ENCODE data around the gene ZMYND8.
A peak's percentile ranks its signal among the peaks of the same experiment; 100 is the strongest.

ZMYND8 gene

DNA sequence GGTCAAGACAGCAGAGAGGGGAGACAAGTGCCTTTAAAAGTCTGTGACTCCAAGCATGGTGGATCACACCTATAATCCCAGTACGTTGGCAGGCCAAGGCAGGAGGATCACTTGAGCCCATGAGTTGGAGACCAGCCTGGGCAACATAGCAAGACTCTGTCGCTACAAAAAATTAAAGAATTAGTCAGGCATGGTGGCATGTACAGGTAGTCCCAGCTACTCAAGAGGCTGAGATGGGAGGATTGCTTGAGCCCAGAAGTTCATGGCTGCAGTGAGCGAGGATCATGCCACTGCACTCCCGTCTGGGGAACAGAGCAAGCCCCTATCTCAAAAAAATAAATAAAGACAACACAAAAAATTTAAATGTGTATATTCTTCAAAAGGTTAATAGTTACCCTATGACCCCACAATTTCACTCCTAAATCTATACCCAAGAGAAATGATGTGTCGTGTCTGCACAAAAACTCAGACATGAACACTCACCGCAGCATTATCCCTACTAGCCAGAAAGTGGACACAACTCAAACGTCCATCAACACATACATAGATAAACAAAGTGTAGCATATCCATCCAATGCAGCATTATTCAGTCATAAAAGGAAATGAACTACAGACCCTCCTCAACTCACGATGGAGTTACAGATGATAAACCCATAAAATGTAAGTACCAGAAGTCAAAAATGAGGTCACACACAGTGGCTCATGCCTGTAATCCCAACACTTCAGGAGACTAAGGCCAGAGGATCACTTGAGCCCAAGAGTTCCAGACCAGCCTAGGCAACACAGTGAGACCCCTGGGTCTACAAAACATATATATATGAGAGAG lies 23.9 kb downstream of the ZMYND8 start:
- DNase-seq: no peak

DNA sequence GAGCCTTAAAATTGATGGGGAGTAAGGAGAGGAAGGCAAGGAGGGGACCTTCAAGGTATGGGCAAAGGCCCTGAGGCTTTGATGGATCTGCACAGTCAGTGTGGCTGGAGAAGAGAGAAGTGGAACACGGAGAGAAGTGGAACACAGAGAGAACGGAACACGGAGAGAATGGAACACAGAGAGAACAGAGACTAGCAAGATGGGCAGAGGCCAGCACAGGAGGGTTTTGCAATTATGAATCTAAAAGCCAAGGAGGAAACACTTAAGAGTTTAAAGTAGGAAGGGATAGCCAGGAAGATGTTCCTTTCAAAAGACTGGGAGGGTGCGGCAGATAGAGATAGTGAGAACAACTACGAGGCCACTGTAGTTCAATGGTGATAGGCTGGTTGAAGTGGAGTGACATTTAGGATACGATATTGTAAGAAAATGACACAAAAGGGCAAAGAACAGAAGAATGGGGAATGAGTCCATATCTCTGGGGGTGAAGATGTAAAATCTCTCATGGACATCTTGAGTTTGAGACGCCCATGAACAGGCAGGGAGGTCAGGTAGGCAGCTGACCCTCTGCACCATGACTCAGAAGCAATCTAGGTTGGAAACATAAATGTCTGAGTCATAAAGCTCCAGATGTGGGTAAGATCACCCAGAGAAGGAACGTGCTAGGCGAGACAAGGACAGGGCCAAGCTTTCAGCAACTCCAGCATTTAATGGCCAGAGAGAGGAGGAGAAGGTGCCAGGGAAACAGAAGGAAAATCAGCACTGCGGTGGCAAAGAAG lies 25.4 kb downstream of the ZMYND8 start:
- no peak for DNase-seq

DNA sequence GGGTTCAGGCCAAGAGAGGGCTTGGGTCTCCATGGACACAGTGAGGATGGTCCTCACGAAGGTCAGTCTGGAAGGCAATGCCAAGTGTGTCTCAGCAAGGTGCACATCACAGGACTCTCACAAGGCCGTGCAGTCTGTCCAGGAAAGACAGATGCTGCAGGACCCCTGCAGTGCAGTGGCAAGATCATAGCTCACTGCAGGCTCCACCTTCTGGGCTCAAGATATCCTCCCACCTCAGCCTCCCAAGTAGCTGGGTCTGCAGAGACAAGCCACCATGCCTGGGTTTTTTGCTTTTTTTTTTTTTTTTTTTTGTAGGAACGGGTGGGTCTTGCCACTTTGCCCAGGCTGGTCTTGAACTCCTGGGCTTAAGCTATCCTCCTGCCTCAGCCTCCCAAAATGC lies 26.4 kb downstream of the ZMYND8 start:
- no peak for DNase-seq

DNA sequence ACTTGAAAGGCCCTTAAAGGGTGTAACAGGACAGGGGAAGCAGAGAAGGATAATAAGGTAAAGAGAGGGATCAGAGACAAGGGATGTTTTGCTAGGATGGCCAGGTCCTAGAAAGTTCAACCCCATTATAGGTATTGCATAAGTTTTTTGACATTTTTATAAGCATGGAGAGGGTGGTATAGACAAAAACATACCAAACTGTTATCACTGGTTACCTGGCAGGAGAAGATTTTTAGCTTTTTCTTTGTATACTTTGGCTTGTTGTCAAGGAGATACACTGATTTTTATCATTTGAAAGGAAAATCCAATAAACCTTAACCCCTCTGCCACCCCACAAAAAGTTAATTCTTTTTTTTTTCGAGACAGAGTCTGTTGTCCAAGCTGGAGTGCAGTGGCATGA lies 28.4 kb downstream of the ZMYND8 start:
- no peak for DNase-seq

DNA sequence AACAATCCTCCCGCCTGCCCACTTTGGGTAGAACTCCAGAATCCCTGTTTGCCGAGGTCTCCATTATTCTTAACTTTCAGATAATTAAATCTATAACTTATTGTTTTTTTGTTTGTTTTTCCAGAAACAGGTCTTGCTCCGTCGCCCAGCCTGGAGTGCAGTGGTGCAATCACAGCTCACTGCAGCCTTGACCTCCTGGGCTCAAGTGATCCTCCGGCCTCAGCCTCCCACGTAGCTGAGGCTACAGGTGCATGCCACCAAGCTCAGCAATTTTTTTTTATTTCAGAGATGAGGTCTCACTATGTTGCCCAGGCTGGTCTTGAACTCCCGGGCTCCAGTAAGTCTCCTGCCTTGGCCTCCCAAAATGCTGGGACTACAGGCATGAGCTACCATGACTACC lies 28.8 kb downstream of the ZMYND8 start:
- no peak for DNase-seq

DNA sequence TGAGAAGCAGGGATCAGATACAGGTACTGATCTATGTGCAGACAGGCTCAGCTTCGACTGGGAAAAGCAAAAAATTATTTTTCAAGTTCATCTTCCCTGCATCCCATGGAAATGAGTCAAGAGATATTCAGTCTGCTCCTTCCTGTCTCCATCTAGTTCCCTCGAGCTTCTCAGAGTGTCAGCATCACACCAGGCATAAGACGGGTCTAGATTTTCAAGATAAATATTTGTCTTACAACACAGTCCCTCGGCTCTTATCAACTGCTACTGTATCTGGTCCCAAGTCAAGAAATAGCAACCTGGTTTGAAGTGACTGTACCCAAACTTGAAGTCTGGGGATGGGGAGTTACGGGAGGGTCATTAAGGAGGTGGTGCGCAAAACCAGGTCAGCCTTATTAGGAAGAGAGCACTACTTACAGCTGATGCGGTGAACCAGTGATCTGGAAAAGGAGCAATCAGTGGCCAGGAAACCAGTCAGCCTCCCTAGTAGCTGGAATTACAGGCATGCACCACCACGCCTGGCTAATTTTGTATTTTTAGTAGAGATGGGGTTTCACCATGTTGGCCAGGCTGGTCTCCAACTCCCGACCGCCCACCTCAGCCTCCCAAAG lies 29.7 kb downstream of the ZMYND8 start:
- no peak for DNase-seq

DNA sequence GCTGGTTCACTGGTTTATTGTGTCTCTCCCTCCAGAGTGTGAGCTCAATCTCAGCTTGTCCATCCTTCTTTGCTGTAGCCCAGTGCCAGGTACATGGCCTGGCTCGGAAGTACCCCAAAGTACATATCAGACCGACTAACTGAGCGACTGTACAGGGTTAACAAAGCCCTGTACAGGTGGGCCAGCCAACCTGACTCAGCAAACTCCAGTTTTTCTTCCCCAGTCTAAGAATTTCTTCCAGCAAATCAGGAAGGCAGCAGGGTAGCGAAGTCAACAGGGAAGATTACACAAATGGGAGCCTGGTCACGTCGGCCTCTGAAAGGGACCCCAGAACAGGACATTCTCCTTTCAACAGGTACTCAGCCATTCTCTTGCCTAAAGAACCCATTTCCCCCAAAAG lies 31.3 kb downstream of the ZMYND8 start:
- no peak for DNase-seq

DNA sequence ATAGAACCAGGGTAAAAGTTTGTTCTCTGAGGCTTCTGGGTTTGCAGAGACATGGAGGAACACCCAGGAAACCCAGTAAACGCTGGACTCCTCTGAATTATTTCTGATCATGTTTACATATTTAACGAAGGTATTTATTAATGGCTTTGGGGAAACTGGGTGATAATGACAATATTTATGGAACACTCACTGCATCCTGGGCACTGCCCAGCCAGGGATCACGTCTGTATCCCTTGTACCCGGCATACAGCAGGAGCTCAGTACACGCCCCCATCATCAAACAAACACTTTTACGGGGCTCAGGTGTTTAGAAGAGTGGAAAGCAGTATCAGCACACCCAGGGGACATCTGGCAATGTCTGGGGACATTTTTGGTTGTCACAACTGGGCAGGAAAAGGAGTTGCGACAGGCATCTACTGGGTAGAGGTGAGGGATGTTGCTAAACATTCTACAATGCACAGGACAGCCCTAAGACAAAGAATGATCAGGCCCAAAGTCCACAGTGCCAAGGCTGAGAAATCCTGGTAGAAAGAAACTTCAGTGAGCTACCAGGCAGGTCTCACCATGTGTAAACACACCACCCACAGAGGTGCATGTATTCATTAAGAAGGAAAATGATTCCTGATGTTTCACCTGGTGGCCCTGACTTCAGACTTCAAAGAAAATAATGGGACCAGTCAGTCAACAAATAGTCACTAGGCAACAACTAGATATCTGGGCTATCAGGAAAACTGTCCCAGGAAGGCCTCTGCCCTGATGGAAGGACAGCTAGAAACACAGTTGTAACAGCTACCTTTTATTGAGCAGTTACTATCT lies 35.3 kb downstream of the ZMYND8 start:
- no peak for DNase-seq

DNA sequence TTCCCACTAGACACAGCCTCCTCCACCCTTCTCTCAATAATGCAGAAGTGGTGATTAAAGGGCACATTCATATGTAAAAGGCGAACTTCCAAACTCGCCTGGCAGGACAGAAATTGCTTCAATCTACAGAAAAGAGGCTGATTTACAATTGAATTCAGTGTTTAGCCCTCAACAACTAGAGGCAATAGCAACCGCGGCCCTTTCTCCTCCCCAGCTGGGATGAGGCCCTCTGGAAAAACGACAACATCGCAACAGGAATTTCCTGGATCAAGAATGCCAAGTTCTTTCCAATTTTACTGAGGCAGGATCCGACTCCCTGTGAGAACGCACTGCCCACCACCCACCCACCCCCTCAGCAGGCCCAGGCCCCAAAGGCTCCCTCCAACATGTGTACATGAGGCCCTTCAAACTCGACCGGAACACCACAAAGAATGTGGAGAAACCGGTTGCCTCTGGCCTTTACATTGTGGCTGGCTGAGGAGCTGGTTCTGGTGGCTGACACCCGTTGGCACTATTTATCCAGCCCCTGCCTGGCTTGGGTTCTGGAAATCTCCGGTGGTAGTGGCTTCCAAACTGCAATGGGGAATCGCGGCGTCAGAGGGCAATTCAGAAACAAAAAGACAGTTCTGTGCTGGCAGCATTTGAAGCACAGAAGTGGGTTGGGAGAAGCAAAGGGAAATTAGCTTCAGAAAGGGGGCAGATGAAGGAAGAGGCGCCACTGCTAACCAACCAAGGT lies 36.8 kb downstream of the ZMYND8 start:
- DNase-seq: no peak

DNA sequence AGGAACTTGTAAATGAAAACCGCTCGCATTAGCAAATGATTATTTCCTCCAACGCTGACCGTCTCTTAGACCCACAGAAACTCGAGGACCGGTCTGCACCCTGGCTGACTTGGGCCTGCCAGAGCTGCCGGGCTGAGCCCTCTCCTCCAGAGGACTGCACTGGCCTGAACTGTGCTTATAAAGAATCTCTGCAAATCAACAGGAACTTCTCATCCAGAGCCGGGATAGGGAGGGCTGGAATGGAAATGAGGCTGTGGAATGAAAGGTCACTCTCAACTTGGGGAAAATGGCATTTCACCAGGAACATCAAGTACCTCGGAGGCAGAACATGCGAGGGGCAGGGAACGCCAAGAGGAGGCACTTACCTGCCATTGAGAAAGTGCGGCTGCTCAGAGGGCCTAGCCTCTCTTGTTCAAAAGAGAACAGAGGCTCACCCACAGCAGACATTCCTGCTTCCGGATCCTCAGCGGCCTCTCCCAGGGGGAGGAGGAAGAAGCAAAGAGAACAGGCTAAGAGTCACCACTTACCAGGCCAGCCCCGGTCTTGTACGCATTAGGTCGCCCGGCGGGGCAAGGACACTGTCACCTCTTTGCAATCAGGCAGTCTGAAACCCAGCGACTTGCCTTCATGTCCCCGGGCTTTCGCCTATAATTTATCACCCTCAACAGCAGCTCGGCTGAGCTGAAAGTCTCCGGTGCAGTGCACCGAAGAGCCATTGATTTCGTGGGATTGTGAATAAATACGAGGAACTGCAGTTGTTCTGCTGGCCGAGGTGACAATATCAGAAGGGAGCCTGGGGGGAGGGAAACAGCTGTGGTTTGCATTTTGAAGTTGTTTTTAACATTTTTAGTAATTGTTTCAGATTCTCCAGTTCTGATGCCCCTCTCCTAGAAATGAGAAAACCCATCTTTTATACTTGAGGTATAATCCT lies 37.6 kb downstream of the ZMYND8 start:
- DNase-seq: no peak

DNA sequence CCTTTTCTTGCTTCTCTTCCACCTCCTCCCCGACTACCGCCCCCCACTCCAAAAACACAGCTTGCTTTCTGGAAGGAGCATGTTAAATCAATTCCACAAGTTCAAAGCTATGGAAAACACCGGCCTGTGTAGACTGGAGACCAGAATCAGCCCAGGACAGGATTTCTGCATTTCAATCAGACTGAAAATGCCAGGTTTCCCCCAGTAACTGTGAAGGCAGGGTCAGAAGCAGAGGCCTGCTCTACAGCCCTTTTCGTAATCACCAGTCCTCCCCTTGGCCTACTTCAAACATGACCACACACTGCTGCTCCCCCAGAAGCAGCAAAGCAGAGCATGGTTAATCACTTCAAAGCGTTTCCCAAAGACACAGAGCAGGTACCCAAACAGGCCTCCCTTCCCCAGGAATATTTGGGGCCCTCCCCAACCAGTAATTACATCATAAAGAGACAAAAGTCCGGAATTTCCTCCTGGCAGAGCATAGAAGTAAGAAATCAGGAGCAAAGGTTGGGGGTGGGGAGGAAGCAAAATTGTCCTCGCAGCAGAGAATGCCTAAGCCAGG lies 38.4 kb downstream of the ZMYND8 start:
- no peak for DNase-seq

DNA sequence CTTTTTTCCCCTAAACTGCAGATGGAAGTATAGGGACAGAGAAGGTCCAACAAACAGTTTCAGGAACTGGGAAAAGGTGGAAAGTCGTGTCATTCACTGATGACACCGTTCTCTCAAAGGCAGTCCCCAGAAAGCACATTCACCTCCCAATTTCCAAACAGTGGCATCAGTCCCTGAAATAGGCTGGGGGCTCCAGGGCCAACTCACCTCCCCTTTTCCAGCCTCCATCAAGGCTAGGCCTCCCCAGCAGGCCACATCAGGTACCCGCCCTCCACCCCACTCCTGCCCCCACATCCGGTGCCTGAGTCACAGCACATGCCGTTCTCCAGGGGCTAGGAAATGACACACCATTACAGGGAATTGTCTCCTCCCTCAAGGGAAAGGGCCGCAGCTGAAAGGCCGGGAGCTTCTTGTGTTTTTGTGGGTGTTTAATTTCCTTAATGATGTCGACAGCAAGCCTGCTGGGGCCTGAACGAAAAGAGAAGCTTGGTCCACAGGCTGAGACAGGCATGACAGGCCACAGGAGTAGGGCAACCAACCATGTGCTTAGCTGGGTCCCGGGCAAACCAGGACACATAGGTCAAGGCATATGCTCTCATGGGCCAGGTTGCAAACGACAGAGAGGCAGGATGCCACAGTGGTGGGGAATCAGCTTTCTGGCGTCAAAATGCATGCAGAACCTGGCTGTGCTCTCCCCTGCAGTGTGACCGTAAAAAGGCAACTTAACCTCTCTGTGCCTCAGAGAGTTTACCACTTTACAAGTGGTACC lies 39.2 kb downstream of the ZMYND8 start:
- DNase-seq: peak; percentile 83

DNA sequence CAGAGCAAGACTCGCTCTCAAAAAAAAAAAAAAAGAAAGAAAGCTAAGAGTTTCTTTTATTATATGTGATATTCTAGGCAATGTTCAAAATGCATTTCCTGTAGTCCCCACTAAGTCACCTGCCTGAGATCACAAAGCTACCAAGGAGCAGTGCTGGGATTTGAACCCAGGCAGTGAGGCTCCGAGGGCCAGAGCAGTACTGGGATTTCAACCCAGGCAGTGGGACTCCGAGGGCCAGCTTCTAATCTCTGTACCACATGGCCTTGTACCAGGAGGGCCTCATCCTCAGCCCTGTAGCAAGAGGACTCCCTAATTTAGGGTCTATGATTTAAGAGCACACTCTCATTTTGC lies 39.7 kb downstream of the ZMYND8 start:
- DNase-seq: no peak

DNA sequence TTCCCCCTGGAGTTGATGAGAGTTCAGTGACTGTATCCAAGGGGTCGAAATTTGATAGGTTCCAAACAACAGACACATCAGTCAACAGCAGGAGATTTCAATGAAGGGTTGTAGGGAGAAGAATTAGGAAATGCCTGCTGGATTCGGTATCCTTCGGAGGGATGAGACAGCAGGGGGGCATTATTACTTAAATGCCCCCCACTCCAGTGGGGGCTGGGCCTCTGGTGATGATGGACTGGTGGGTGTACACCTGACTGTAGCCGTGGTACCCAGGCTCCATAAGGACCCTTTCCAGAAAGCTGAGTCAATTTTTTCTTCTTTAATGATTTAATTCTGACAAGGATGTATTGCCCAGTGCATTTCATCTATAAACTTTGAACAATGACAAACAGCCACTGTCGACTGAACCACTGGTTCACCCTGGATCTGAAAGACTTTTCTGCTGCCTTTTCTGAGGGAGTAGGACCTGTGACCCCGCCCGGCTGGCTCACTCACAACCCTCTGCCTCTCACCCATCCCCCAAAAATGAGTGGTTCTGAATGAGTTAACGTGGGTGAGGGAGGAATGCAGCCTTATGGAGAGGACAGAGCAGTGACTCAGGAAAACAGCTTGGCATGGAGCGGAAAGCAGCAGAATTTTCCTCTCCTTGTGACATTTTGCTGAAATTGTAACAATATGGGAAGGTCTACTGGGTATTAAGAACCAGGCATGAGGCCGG lies 41.0 kb downstream of the ZMYND8 start:
- DNase-seq: no peak

DNA sequence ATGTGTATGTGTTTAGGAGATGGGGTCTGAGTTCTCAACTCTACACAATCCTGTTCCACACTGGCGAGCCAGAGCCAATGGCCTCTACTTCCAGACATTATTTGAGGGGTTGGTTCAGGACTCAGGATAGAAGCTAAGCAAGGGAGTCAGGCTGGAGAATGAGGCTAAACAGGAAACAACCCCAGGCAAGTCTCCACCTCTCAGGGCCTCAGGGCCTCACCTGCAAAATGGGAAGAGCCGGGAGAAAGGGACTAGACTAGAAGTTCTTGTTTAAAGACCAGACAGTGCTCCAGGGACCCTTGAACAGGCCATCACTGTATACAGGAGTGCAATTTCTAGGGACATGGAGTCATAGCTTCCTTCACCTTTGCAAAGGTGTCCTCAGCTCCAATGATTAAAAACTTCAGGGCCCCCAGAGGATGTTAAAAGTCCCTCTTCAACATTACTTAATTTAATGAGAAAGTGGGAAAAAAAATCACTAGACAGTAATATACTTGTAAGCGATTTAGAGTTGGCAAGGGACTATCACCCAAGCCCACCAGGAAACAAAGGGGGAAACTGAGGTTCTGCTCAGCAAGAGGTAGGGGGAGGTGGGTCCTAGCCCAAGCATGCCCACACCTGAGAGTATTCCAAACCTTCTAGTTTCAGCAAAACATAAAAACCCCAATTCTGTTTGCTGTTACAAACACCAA lies 41.7 kb downstream of the ZMYND8 start:
- DNase-seq: no peak

DNA sequence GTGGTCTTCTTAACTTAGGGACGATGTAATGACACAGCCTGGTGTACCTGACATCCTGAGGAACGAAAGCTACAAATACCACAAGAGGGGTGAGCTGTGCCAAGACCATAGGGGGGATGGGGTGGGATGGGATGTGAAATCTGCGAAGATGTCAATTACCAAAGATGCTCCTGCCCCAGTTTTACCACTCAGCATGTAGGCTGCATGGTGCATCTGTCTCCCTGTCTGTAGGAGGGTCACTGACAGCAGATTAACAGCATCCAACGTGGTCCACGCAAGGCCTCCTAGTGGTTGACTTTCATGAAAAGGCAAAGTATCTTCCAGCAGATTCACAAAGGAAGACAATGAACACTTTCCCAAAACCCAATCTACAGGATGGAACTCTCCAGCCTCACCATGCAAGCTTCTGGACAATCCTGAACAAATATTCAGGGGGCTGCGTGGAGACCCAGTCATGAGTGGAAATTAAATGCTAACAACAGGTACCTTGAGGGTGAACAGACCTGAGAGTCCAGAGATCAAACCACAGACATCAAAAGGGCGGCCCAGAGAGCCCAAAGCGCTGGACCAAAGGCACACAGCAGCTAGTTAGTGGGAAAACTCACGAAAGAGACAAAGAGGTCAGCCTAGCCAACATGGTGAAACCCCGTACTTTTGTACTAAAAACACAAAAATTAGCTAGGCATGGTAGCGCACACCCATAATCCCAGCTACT lies 44.4 kb downstream of the ZMYND8 start:
- DNase-seq: no peak

DNA sequence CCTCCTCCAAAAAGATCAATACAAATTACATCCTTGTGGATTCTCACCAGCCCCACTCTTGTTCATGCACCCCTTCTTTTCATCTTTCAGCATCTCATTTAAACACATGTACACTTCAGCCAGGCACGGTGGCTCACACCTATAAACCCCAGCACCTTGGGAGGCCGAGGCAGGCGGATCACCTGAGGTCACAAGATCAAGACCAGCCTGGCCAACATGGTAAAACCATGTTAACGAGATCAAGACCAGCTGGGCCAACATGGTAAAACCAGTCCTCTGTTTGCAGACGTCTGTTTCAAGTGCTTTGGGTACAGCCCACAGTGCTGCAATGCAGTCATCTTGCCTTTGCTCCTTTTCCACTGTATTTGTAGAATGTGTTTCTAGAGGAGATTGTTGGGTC lies 45.3 kb downstream of the ZMYND8 start:
- DNase-seq: no peak

DNA sequence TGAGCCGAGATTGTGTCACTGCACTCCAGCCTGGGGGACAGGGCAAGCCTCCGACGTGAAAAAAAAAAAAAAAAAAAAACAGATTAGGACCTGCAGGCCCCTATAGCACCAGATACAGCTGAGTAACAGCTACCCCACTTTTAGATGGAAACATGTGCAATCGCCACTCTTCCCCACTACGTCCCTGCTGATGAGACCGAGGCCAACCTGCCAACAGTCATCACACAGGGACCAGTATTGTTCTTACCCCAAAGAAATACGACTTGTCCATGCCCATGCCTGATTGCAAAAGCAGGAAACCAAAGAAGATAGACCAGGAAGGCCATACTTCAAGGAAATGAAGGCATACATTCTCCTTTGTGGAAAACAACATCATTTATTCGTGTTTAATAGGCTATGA lies 45.8 kb downstream of the ZMYND8 start:
- DNase-seq: no peak

All from NCI-H1436 treated with DMSO at 0.1 percent for 48 hours (cell line).